ENCODE results near the gene EIF1AX.
"Not testable (repeated sequence)": the region's sequence is repeated elsewhere in the genome, so short reads cannot be mapped to it uniquely, and the experiment has no call there.

Gene EIF1AX

DNA sequence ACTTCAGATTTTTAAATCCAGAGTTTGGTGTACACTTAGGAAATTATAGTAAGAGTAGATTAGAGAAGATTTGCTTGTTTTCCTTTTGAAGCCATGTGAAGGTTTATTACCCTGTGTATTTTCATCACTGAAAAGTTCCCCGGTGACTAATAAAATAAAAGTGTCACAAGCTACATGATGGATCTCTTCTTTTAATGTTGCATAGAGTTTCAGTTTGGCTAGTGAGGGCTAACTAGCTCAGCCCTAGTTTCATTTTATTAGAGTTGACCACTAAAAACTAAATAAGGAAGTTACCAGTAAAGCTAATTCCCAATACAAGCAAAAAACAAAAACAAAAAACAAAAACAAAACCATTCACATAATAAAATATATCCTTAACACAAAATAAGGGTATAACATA is 14.8 kb downstream of the EIF1AX start:
- not testable (repeated sequence) for DNase-seq (ENCODE audit: low spot score)

DNA sequence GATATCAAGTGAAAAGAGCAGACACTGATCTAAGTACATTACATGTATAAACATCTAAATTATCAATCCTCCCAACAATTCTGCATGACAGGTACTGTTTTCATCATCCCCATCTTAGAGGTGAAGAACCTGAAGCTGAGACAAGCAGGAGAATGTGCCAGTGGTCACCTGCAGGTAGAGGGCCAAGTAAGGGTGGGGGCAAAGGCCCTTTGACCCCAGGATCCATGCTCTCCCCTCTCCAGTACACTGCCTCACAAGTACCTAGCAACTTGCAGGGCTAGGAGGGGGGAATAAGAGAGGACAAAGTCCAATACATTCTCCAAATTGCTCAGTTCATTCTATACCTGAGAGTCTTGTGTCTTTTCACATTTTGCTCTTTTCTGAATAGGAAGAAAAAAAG is 16.7 kb downstream of the EIF1AX start:
- DNase-seq (ENCODE audit: low spot score) = no peak

DNA sequence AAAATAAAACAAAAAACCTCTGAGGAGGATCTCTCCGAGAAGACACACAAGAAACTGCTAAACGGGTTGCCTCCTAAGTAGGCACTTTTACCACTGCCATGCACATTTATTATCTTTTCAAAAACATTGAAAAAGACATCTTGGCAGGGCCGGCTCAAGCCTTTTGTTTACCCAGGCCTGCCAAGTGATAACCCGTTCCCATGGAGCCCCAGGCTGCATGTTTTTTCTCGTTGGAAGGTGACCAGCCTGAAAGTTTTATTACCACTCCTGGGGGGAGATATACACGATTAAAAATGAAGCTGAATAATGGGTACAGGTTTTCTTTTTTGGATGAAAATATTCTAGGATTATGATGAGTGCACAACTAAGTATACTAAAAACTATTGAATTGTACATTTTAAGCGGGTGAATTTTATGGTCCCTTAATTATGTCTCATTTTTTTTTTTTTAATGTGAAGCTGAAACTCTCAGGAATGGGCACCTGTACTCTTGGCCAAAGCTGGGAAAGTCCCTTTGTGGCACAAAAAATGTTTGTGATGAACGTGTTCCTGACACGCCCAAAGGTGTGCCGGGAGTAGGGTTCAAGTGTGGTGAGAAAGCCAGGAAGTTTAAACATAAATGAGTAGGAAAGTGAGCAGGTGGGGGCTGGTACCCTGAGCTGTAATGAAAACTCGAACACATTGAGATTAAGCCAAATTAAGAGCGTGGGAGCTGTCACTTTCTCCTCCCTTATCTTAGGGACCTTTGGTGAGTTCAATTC is 23.4 kb downstream of the EIF1AX start:
- no peak for DNase-seq (ENCODE audit: low spot score)

DNA sequence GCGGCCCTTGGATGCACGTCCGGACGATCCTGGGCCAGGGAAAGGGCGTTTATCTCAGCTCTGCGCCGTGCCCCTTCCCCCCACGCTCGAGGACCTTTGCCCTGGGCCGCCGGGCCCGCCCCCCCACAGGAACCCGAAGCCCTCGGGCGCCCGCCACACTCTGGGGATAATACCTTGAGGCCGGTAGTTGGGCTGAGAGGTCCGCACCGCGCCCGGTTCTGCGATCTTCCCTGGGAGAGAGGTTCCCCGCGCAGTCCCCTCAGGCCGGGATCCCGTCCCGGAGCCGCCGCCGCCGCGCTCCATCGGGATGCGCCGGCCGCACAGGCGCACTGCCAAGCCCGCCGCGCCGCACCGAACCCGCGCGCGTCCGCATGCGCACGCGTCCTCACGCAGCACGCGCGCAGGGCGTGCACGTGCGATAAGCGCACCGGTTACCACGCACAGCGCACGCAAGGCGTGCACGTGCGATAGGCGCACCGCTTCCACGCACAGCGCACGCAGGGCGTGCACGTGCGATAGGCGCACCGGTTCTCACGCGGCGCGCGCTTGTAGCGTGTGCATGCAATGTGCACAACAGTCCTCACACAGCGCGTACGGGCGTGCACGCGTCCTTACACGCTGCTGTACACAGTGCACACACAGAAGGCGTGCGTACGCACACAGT is 24.9 kb downstream of the EIF1AX start, which contains the start of gene MAP7D2:
Gene MAP7D2 (minus strand): TSS at position 331 of the 664 bp plus-strand sequence. CDS start 28 bp downstream, at position 303.
- DNase-seq (ENCODE audit: low spot score) = no peak

- no peak for DNase-seq (ENCODE audit: low spot score)
Observed at GRCh38 chrX:20116087-20116576, 25.5 kb downstream of the EIF1AX start.

DNA sequence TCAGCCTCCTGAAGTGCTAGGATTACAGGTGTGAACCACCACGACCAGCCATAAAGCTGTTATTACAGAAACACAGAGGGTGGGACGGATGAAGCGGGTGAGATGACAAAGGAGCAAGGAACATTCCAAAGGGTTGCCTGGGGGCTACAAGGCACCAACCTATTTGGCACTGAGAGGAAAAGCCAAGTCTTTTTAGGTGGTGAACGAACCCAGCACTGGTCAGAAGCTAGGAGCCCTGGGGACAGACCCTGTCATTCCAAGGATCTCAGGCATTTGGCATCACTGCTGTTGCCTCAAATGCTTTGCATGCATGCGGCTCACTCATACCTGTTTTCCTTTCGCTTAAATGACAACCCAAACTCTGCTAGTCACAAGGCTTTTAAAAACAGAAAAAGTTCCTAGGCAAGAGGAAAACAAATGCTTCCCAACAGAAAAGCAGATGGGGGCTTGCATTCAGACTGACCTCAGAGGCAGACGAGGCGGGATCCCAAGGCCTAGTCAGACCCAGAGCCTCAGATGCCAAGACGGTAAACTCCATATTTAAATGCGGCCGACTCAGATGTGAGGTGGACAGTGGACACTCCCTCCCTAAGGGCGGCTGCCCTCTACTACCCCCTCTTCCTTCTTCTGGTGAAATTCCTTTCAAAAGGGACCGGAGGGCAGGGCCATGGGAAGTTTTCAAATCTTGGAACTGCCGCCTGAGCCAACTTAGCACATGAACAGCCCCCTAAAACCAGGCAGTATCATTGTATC is 29.4 kb downstream of the EIF1AX start:
- no peak for DNase-seq (ENCODE audit: low spot score)

- DNase-seq (ENCODE audit: low spot score) = no peak
Observed at GRCh38 chrX:20111271-20111670, 30.4 kb downstream of the EIF1AX start.

GRCh38 chrX:20101934-20102581 is 39.6 kb downstream of the EIF1AX start:
- no peak for DNase-seq (ENCODE audit: low spot score)

DNA sequence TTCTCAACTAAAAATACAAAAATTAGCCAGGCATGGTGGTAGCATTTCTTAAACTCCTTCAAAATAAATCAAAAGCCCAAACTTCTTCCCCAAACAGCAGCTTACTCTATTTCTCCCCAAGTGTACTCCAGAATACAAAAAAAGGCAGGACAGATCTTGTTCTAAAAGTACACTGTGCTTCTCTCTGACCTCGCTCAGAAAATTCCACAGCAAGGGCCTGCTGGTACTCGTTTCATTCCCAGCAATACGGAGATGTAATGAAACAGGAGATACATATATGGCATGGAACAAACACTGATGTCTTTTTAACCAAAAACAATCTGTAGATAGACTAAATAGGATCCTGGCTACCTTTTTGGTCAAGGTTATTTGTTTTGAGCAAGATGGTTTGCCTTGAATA is 50.1 kb downstream of the EIF1AX start:
- DNase-seq (ENCODE audit: low spot score) = no peak

DNA sequence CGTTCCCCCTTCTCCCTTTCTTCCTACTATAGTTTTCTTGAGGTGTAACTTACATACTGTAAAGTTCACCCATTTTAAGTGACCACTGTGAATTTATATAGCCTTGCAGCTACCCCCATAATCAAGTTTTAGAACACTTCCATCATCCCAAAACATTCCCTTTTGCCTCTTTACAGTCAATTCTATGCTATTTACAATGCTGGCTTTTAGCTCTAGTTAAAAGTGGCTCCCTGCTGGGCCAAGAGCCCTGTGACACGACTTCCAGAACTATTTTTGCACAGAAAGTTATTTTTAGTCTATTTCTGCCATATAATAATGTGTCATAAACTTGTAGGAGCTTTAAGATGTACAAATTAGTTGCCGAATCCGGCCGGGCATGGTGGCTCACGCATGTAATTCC is 51.8 kb downstream of the EIF1AX start:
- DNase-seq (ENCODE audit: low spot score) = no peak

- no peak for DNase-seq (ENCODE audit: low spot score)
Observed at GRCh38 chrX:20080277-20080676, 61.4 kb downstream of the EIF1AX start.
